ENCODE results near the gene ADCYAP1R1.

DNA sequence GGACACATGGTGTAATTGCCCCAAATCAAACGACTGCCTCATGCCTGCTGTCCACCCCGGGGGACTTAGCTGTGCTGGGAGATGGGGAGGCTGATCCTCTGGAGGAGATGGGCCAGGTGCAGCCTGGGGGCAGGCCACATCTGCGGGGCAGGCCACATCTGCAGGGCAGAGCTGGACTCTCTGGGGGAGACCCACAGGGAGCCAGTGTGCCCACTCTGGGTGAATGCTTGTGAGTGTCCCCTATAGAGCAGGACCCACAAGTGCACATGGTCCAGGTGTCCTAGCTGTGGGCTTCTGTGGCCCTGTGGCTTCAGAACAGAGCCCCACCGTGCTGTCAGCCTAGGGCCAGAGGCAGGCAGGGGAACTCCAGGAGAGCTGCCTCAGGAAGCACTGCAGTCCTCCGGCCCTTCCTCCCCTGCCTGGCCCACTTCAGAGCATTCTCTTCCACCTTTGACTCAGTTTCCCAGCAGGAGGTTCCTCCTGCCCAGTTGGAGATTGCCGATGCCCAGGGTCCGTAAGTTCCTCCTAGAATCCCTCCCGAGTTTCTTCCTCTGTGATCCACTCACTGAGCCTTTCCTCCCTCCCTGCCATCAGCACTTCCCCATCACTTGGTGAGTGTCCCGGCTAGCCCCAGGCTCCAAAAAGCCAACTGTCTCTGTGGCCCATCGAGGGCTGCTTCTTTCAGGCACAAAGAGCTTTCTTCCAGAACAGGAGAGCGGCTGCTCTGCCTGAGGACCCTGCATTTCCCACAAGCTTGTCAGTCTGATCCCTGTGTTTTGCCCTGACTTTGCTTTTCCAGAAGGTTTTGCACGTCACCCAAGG is 50.3 kb downstream of the ADCYAP1R1 start:
- TF ChIP-seq, protein P1, sequence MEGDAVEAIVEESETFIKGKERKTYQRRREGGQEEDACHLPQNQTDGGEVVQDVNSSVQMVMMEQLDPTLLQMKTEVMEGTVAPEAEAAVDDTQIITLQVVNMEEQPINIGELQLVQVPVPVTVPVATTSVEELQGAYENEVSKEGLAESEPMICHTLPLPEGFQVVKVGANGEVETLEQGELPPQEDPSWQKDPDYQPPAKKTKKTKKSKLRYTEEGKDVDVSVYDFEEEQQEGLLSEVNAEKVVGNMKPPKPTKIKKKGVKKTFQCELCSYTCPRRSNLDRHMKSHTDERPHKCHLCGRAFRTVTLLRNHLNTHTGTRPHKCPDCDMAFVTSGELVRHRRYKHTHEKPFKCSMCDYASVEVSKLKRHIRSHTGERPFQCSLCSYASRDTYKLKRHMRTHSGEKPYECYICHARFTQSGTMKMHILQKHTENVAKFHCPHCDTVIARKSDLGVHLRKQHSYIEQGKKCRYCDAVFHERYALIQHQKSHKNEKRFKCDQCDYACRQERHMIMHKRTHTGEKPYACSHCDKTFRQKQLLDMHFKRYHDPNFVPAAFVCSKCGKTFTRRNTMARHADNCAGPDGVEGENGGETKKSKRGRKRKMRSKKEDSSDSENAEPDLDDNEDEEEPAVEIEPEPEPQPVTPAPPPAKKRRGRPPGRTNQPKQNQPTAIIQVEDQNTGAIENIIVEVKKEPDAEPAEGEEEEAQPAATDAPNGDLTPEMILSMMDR (conservative IDR thresholded peaks at IDR 0.05; ENCODE audit: low read length) = no peak
- TF ChIP-seq EZH2phosphoT487 (IDR thresholded peaks at IDR 0.05; ENCODE audit: borderline replicate concordance, low read depth, low read length) = no peak

Measured in OCI-LY7 (cell line).